Measurements from ENCODE around the gene NECAB2.

- TF ChIP-seq CTCF (IDR thresholded peaks at IDR 0.05) (no peak), POLR2AphosphoS5 (IDR thresholded peaks at IDR 0.05) (no peak)
These were observed 7.7 kb downstream of the NECAB2 start for GRCh38 chr16:83975590-83976260.
